Right lobe of liver (tissue), 4 donors: ENCODE results near the gene ELAC2.

ENCODE experiments used
- CTCF ChIP-seq, 4 donors: fragments of 200-600 bp in 3 of 4; fragments of 450-650 bp in 1 of 4; IDR thresholded peaks; one replicate each; pipeline versions ENCODE4 v1.5.1 to v1.8.0; 2016 to 2022; ENCODE audit warnings: antibody characterized with exemption in 4 of 4, mild to moderate bottlenecking in 2 of 4
- POLR2A ChIP-seq: fragments of 450-650 bp; IDR thresholded peaks from one replicate; pipeline ENCODE4 v1.6.1; 2017; ENCODE audit warnings: antibody characterized with exemption, mild to moderate bottlenecking
- donor health status: DM: no; HTN: no; CAD: no.
- donor health status: DM: no; HTN: no; CAD: no.
- donor health status: DM: no; HTN: yes; CAD: no.

DNA sequence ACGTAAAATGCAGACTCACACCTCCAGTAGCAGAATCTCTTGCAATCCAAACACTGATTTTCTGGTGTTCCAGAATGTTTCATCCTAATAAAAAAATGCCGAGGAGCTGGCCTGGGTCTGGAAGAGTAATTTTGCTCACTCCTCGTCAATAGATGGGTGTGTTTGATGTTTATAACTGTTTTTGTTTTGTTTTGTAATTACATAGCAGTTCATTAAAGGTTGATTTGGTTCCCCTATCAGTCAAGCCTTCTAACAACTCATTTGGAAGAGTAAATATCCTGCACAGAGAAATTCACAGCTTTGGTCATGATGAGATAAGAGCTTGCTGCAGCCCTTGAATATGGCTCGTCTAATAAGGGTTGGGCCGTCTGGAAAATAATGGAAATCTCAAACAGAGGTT, 36.8 kb upstream of the ELAC2 start:
- no peak for TF ChIP-seq POLR2A
- TF ChIP-seq CTCF (IDR thresholded peaks at IDR 0.05), result no peak
